Natural killer cell treated with Interleukin-12 subunit alpha and Interleukin-12 subunit beta and Interleukin-15 and Interleukin-18, amount 100 ng/mL, for 72 hours (primary cell): ENCODE results near the gene ABHD4. TPM values are rescaled to one million over a fixed set of nuclear protein-coding genes. Genes with fewer than 3 reads are reported as not detected.
"Not testable (repeated sequence)": the region's sequence is repeated elsewhere in the genome, so short reads cannot be mapped to it uniquely, and the experiment has no call there.

Experiments
- ATAC-seq, 2 donors: fragments of 150-1000 bp; cut with Tn5 transposase in 1 of 2; sonication (Bioruptor Pico), chemical (Tn5 transposase) in 1 of 2; 2 replicates each; pipeline ENCODE4 v1.10.0; 2021
- DNase-seq: peaks from one replicate; pipeline ENCODE4 v3.0.0; 2022; ENCODE audit warnings: low spot score
- H3K27ac Mint-ChIP-seq, 2 donors: 1 replicate in 1 of 2; 2 replicates in 1 of 2; pipeline ENCODE4 v1.8.0; 2022; ENCODE audit warnings: mixed read lengths in 2 of 2, mild to moderate bottlenecking in 1 of 2, moderate library complexity in 1 of 2
- H3K27me3 Mint-ChIP-seq, 2 donors: 1 replicate in 1 of 2; 2 replicates in 1 of 2; pipeline ENCODE4 v1.8.0; 2022; ENCODE audit warnings: mixed read lengths in 2 of 2
- H3K36me3 Mint-ChIP-seq: one replicate; pipeline ENCODE4 v1.8.0; 2022; ENCODE audit warnings: mixed read lengths
- H3K4me1 Mint-ChIP-seq, 2 donors: 1 replicate in 1 of 2; 2 replicates in 1 of 2; pipeline ENCODE4 v1.8.0; 2022; ENCODE audit warnings: low read depth in 2 of 2, mixed read lengths in 2 of 2, mild to moderate bottlenecking in 1 of 2
- H3K4me3 Mint-ChIP-seq: one replicate; pipeline ENCODE4 v1.8.0; 2022; ENCODE audit warnings: mixed read lengths
- H3K9me3 Mint-ChIP-seq: 2 replicates; pipeline ENCODE4 v1.8.0; 2022; ENCODE audit warnings: mixed read lengths
- total RNA-seq, 2 donors: library from RNA; stranded (reverse); gene quantifications; one replicate each; pipeline ENCODE4 v1.2.3, GENCODE V29; 2022

The ABHD4 gene
- total RNA-seq, 2 donors from 2014 or later = 8.4 to 36.8 TPM

DNA sequence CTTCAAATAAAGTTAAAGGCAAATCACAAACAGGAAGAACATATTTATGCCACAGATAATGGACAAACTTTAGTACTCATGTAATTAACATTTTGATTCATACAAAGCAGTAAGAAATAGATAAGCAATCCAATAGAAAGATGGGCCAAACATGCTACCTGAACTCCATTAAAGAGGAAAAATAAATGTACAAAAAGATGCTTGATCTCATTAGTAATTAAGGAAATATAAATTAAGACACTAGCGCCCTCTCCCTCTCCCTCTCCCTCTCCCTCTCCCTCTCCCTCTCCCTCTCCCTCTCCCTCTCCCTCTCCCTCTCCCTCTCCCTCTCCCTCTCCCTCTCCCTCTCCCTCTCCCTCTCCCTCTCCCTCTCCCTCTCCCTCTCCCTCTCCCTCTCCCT is 37.9 kb downstream of the ABHD4 start:
- not testable (repeated sequence) for H3K36me3 Mint-ChIP-seq, H3K9me3 Mint-ChIP-seq

DNA sequence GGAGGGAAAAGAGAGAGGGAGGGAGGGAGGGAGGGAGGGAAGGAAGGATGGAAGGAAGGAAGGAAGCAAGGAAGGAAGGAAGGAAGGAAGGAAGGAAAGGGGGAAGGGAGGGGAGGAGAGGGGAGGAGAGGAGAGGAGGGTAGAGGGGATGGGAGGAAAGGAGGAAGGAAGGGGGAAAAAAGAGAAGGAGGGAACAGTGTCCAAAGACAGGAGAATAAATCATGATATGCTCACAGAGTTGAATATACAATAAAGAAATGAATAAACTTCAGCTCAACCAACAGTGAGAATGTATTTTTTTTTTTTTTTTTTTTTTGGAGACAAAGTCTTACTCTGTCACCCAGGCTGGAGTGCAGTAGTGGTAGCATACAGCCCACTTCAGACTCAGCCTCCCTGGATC is 42.1 kb downstream of the ABHD4 start:
- no peak for DNase-seq
- Mint-ChIP-seq H3K36me3 (no peaks in the 10 kb centered on the region), H3K4me3 (no peak overlapping the region), H3K4me1 (no peaks in the 10 kb centered on the region), H3K27me3 (peaks cover 4% of the 10 kb centered on the region in 2 donors), H3K27ac (no peak overlapping the region), H3K9me3 (no peaks in the 10 kb centered on the region)
- no peak for ATAC-seq

More for the DNA sequence above, 37.9 kb downstream of the ABHD4 start:
- not testable (repeated sequence) for ATAC-seq, H3K4me1 Mint-ChIP-seq, DNase-seq, H3K27ac Mint-ChIP-seq, H3K4me3 Mint-ChIP-seq
- peaks cover 4 to 14% of the 10 kb centered on the region in 2 donors for H3K27me3 Mint-ChIP-seq

DNA sequence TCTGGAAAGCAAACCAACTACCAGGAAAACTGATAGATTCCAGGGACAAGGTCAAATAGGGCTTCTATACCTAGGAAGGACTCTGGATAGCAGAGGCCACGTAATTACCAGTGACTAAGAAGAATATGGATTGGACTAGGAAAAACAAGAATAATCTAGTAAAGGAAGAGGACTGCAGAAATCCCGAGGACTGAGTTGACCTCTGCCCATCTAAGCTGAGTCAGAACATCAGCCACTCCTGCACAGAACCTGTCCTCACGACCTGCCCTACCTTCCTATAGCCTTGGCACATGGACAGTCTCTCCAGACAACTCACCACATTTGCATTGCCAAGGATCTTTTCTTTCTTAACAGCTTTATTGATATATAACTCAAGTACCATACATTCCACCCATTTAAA is 43.7 kb downstream of the ABHD4 start:
- no peaks in the 10 kb centered on the region for H3K9me3 Mint-ChIP-seq
- H3K4me3 Mint-ChIP-seq = no peak overlapping the region
- H3K36me3 Mint-ChIP-seq = no peaks in the 10 kb centered on the region
- H3K27ac Mint-ChIP-seq = no peak overlapping the region
- ATAC-seq (no peak), DNase-seq (no peak)
- peaks cover 5 to 6% of the 10 kb centered on the region in 2 donors for H3K4me1 Mint-ChIP-seq
- H3K27me3 Mint-ChIP-seq = peaks cover 0 to 7% of the 10 kb centered on the region in 2 donors

GRCh38 chr14:22644305-22644635 is 46.2 kb downstream of the ABHD4 start, which contains the start of gene OR6J1:
Gene OR6J1, minus strand, starts transcription at chr14:22644352. Its CDS starts 9,541 bp downstream, at chr14:22634811.
- Mint-ChIP-seq H3K27me3 (peaks cover 0 to 7% of the 10 kb centered on the region in 2 donors), H3K4me3 (no peak within 1 kb of the TSS), H3K27ac (no peak within 1 kb of the TSS), H3K9me3 (no peaks in the 10 kb centered on the region), H3K36me3 (no peaks in the 10 kb centered on the region), H3K4me1 (peaks cover 6 to 7% of the 10 kb centered on the region in 2 donors)
- DNase-seq (no peak), ATAC-seq (peak in 1 of 2 donors; percentile 27)

GRCh38 chr14:22646570-22647254 is 48.6 kb downstream of the ABHD4 start:
- H3K4me1 Mint-ChIP-seq = peaks cover 6 to 9% of the 10 kb centered on the region in 2 donors
- no peak for DNase-seq
- no peak for ATAC-seq
- no peak overlapping the region for H3K4me3 Mint-ChIP-seq
- H3K36me3 Mint-ChIP-seq = no peaks in the 10 kb centered on the region
- H3K27ac Mint-ChIP-seq = peak overlapping the region in 1 of 2 donors; percentile 18
- H3K27me3 Mint-ChIP-seq = peaks cover 0 to 11% of the 10 kb centered on the region in 2 donors
- no peaks in the 10 kb centered on the region for H3K9me3 Mint-ChIP-seq

DNA sequence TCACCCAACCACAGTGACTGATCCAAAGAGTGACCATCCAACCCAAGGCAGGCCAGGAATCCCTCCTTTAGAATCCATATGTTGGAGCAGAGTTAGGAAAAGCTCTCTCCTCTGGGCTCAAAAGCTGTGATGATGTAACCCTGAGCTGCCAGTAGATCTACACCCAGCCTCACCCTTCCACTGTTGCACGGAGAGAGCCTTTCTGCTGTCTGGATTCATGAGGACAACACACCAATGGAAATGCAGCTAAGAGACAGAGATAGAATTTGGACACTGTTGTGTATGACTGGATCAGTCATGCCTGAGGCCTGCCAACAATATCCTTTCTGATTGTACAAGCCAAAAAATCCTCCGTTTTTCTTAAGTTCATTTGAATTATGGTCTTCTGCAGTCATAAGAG is 50.4 kb downstream of the ABHD4 start:
- no peak overlapping the region for H3K27ac Mint-ChIP-seq

DNA sequence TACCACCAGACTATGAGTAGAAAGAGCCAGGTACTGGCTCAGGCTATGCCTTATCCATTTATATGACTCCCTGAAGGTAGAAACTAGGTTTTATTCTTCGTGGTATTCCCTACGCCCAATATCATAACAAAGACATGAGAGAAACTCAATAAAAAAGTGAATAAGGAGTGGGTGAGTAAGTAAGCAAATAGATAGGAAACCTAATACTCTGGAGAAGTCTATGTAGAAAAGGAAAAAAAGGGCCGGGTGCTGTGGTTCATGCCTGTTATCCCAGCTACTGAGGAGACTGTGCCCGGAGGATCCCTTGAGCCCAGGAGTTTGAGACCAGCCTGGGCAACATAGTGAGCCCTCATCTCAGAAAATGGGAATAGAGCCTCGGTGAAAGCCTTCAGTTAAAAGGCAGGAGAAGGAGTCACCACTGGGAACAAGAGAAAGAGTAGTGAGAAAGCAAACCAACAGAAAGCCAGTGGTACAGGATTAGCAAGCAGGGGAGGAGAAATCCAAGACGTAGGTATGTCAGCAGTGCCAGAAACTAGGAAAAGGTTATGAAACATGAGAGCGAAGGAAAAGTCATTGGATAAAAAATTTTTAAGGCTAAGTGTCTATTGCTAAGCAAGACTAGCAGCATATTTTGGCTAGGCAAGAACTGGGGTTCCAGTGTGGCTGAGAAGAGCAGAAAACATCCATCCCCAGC is 52.1 kb downstream of the ABHD4 start:
- ATAC-seq (no peak), DNase-seq (no peak)
- Mint-ChIP-seq H3K9me3 (no peaks in the 10 kb centered on the region), H3K4me1 (peaks cover 6 to 9% of the 10 kb centered on the region in 2 donors), H3K36me3 (no peaks in the 10 kb centered on the region), H3K27me3 (peaks cover 0 to 7% of the 10 kb centered on the region in 2 donors), H3K27ac (no peak overlapping the region), H3K4me3 (no peak overlapping the region)

More for the DNA sequence above, 50.4 kb downstream of the ABHD4 start:
- ATAC-seq = no peak
- no peak for DNase-seq
- Mint-ChIP-seq H3K27me3 (peaks cover 0 to 11% of the 10 kb centered on the region in 2 donors), H3K9me3 (no peaks in the 10 kb centered on the region), H3K4me1 (peaks cover 6 to 9% of the 10 kb centered on the region in 2 donors), H3K36me3 (no peaks in the 10 kb centered on the region), H3K4me3 (no peak overlapping the region)

DNA sequence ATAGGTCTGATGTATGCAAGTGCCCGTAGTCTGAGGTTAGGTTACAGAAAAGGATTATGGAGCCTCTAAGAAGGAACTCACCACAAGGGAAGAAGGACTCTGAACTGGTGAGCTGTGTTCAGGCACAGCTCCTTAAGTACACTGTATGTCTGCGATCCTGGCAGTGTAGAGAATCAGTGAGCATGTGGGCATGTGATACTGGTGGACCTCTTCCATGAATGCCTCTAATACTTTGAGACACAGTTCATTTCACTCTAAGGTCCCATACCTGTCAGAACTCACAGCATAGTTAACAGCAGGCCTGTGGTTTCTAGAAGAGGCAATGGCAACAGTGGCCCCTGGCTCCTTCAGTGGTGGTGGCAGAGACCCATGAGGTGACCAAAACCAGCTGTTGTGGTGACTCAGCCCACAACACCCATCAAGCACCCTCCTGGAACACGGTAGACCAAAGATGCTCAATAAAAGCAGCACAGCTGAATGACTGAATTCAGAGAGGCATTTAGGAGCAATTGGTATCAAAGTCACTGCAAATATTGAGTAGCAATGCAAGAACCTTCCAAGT is 52.9 kb downstream of the ABHD4 start:
- peaks cover 0 to 4% of the 10 kb centered on the region in 2 donors for H3K27me3 Mint-ChIP-seq
- DNase-seq (no peak), ATAC-seq (peak; percentile 38 to 67)
- H3K36me3 Mint-ChIP-seq = no peaks in the 10 kb centered on the region
- no peak overlapping the region for H3K27ac Mint-ChIP-seq
- H3K4me3 Mint-ChIP-seq = no peak overlapping the region
- H3K9me3 Mint-ChIP-seq = no peaks in the 10 kb centered on the region
- peaks cover 6 to 9% of the 10 kb centered on the region in 2 donors for H3K4me1 Mint-ChIP-seq

- no peak overlapping the region for H3K27ac Mint-ChIP-seq
- H3K9me3 Mint-ChIP-seq = no peaks in the 10 kb centered on the region
- H3K36me3 Mint-ChIP-seq = no peaks in the 10 kb centered on the region
- DNase-seq = no peak
- H3K4me1 Mint-ChIP-seq = peaks cover 4 to 9% of the 10 kb centered on the region in 2 donors
- no peak overlapping the region for H3K4me3 Mint-ChIP-seq
- H3K27me3 Mint-ChIP-seq = peaks cover 0 to 4% of the 10 kb centered on the region in 2 donors
- ATAC-seq = no peak
Observed at GRCh38 chr14:22651586-22651985, 53.5 kb downstream of the ABHD4 start.

DNA sequence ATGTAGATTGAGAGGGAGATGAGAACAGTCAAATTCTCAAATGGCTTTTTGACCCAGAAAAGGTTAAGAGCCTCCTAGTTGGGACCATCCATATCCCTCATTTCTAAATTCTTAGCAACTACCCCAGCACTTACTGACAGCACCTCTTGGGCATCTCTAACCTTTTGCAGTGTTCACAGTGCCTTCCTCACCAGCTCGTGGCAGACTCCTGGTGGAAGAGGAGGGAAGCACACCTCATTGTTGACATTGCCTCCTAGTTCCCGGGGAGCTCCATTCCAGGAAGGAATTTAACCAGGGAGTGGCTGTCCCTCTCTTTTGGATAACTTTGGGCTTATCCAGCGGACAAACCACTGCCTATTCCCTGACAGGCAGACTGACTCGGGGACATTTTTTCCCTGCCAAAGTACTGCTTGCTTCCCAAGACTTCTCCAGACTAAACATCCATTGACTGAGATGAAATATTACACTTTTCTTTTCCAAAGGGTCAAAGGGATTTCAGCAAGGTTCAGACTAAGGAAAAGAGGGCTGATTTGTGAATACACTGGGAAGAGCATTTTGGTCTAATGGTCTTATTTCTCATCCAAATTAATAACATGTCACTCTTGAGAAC is 55.0 kb downstream of the ABHD4 start:
- Mint-ChIP-seq H3K27me3 (peaks cover 0 to 4% of the 10 kb centered on the region in 2 donors), H3K4me1 (peaks cover 0 to 6% of the 10 kb centered on the region in 2 donors), H3K36me3 (no peaks in the 10 kb centered on the region), H3K27ac (no peak overlapping the region), H3K4me3 (no peak overlapping the region), H3K9me3 (no peaks in the 10 kb centered on the region)
- no peak for DNase-seq
- ATAC-seq = peak; percentile 64 to 67

DNA sequence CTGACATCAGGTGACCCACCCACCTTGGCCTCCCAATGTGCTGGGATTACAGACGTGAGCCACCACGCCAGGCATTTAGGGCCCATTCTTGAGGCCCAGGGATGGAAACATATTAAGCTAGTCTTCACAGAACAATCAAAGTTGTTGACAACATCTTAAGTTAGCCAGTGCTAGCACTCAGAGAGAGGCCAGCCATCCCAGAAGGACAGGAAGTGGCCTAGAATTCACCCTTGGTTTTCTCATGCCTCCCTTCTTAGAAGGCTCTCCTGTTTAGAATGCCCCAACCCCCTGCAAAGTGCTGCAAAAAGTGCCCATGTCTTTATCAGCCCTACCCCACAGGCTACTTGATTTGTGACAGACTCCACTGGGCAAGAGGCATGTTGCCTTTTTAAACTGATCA is 58.1 kb downstream of the ABHD4 start:
- DNase-seq (no peak), ATAC-seq (no peak)
- Mint-ChIP-seq H3K27me3 (no peaks in the 10 kb centered on the region), H3K27ac (no peak overlapping the region), H3K9me3 (no peaks in the 10 kb centered on the region), H3K4me3 (no peak overlapping the region), H3K4me1 (peaks cover 0 to 3% of the 10 kb centered on the region in 2 donors), H3K36me3 (no peaks in the 10 kb centered on the region)

DNA sequence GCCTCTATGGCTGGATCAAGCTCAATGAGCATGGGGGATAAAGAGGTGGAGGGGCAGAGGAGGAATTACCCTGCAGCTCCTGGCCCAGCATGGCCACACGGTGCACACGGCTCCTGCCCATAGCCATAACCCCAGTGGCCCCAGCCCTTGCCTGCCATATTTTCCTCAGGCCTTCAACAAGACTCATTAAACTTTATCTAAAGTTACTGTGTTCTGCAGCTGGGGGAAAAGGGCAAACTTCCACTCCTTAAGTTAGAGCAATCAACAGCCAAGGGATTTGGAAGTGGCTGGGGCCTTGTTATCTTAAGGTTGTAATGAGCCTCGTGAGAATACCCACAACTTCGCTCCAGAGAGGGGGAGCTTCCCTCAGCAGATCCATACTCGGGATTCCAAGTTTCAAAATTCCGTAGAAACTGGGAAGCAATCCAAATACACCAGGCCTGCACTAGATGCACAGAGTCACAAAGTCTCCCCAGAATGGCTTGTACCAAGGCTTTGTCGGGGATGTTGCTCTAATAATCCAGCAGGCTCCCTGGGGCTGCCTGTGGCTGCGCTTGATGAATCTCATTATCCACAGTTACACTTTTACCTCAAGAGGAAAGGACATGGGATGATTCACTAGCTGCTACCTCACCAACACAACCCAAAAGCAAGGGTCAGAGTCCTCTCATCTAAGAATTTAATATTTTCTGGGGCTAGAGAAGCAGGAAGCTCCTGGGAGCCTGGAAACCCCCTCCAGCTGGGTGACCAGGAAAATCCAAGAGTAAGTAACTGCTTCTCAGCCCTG is 59.0 kb downstream of the ABHD4 start:
- H3K27ac Mint-ChIP-seq = no peak overlapping the region
- no peaks in the 10 kb centered on the region for H3K9me3 Mint-ChIP-seq
- no peaks in the 10 kb centered on the region for H3K27me3 Mint-ChIP-seq
- ATAC-seq (no peak), DNase-seq (no peak)
- H3K4me1 Mint-ChIP-seq = peaks cover 0 to 3% of the 10 kb centered on the region in 2 donors
- H3K4me3 Mint-ChIP-seq = no peak overlapping the region
- no peaks in the 10 kb centered on the region for H3K36me3 Mint-ChIP-seq

GRCh38 chr14:22657861-22658260 is 59.8 kb downstream of the ABHD4 start:
- H3K27me3 Mint-ChIP-seq = no peaks in the 10 kb centered on the region
- peaks cover 0 to 3% of the 10 kb centered on the region in 2 donors for H3K4me1 Mint-ChIP-seq
- DNase-seq (no peak), ATAC-seq (no peak)
- H3K36me3 Mint-ChIP-seq = no peaks in the 10 kb centered on the region
- H3K9me3 Mint-ChIP-seq = no peaks in the 10 kb centered on the region
- H3K27ac Mint-ChIP-seq = no peak overlapping the region
- no peak overlapping the region for H3K4me3 Mint-ChIP-seq
